GM18951 (cell line): ENCODE measurements around the gene SNRPA1.

Source experiments
- POLR2A ChIP-seq: IDR thresholded peaks from 4 replicates; pipeline ENCODE4 v1.6.1; 2011; ENCODE audit warnings: mild to moderate bottlenecking; ENCODE audit not compliant: insufficient read length, insufficient read depth; ENCODE audit errors: extremely low read depth
- in situ Hi-C: fragments of 300-500 bp; cut with MboI; formaldehyde crosslinking; loops from one replicate; pipeline ENCODE4 v1.12.0; 2022; ENCODE audit warnings: low sequenced_read_pairs, mixed read lengths, inconsistent platforms; ENCODE audit not compliant: unreplicated experiment

SNRPA1 gene

DNA sequence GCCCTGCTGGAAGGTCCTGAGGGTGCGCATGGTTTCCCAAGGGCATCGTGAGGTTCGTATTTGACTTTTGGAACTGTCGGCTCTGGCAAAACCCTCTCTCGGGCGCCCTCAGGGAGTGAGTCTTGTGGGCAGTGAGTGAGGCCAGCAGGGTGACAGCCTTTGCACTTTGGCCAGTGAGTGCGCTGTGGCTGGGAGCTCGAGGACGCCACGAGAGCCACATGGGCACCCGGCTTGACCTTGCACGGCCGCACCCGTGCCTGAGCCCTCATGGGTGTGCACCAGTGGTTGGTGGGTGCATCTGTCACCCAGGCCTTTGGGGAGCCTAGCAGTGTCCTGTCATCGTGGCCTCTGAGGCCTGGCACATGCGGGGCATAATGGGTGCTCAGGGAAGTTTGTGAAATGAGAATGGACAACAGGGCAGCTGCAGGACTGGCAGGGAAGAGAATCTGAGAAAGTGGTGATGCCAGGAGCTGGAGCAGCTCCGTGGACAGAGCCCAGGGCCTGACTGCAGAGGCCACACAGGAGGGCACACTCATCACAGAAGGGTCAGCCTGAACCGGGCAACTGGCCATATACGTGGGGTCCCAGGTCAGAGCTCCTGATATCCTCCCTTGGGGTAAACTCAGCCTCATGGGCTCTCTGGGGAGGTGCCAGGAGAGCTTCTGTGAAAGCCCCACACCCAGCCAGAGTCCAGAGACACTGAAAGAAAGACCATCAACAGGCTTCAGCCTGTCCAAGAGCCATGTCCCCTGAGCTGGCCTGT lies 30.4 kb upstream of the SNRPA1 start:
- in situ Hi-C loops, result no loop called here
- no peak for TF ChIP-seq POLR2A

DNA sequence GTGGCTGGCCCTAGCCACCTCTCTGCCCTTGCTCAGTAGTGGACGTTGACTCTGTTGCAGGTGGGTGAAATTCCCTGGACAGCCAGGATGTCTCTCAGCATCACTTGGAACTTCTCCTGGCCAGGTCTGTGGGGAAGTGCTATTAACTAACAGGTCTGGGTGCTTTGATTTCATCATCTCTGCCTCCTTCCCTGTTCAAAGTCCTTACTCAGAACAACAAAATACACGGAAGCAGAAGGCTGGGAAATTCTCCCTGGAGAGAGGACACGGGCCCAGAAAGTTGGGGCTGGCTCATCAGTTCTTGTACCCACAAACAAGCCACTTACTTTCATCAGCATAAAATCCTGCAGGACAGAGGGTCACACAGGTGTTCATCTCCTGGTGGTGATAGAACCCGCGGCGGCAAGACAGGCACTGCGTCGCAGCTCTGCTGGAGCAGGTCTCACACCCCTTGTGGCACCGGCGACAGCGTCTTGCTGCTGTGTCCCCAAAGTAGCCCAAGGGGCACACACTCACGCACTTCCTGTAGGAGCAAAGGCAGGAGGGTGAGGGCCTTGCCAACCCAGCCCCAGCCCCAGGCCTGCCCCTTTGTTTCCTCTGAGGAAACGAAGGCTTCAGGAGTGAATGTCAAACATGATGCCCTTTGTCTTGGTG lies 29.6 kb upstream of the SNRPA1 start:
- no peak for TF ChIP-seq POLR2A
- in situ Hi-C loops, result no loop called here

- TF ChIP-seq POLR2A, result no peak
- in situ Hi-C loops, result no loop called here
Measured at GRCh38 chr15:101323793-101324523, 28.9 kb upstream of the SNRPA1 start.

DNA sequence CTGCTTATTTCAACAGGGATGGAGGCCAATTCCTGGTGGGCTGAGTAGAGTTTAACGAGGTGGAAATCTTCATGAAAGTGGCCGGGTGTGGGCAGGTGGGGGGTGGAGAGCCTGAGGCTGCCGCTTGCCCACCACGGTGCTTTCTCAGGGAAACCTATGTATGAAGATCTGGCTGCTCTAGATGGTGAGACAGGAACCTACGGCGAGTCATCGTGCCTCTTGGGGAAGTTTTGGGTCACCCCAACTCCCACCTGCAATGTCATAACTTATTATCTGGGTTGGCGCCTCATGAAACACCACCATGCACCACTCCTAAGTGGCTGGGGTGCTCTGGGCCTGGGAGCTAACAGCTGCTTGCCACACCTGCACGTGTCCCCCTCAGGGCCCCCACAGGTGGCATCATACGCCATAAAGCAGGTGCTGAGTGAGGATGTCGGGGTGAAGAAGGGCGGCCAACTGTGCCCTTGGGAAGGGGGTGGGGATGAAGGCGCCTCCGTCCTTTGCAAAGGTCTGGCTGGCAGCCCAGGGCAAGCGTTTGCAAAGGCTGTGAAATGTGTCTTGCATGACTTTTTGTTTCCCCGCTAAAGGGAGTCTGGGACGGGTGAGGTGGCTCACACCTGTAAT lies 27.9 kb upstream of the SNRPA1 start:
- in situ Hi-C loops, result no loop called here
- TF ChIP-seq POLR2A, result no peak

GRCh38 chr15:101322016-101322695 lies 27.1 kb upstream of the SNRPA1 start:
- in situ Hi-C loops, result no loop called here
- no peak for TF ChIP-seq POLR2A

DNA sequence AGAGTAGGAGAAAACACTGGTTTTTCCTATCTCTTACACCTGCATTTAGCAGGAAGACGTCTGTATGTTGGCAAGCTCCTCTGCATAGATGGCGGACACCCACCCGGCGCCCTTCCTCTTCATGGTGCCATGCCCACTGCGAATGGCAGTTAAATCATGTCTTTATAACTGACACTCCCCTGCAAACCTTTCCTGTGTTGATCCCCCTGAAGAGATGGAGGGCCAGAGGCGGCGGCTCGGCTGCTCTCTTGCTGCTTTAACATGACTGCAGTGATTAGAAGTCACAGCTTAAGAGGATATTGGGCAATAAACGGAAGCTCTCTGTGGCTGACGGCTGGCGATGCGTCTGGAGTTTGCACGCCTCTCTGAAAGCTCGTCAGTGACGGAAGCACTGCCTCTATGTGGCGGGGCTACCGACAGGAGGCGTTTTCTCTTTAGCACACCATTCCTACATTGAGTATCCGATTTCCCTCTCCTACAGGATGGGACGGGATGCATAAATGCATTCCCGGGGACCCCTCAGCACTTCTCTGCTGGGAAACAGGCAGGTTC lies 25.5 kb upstream of the SNRPA1 start:
- in situ Hi-C loops, result no loop called here
- TF ChIP-seq POLR2A, result no peak

- in situ Hi-C loops, result no loop called here
Measured at GRCh38 chr15:101318839-101319238, 23.8 kb upstream of the SNRPA1 start.

DNA sequence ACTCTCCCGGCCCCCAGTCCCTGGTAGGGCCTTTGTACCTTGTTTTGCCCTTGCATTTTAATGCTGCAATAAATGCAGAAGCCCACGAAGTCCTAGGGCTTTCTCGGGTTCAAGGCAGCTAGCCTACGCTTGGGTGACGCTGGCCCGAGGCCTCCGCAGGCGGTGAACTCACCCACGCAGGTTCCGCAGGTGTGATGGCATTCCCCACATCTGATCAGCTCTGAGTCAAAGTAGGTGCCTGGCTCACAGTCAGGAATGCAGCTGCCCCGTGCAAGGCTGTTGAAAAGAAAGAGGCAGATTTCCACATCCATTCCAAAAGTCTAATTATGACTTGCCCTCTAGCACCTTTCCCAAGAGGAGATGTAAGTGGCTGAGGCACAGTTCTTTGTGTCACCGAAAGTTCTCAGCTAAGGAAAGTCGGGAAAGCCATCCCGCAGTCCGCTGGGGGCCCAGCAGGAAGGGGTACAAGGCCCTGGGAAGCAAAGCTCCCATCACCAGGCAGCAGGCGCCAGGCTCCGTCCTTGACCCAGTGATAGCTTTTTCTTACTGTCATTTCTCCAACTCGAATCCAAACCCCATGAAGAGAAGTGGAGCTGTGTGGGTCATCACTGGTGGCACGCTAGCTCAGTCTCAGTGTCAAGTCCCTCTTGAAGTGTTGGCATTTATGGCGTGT lies 23.2 kb upstream of the SNRPA1 start:
- no peak for TF ChIP-seq POLR2A
- in situ Hi-C loops, result no loop called here

More at GRCh38 chr15:101318839-101319238, 23.8 kb upstream of the SNRPA1 start:
- no peak for TF ChIP-seq POLR2A

DNA sequence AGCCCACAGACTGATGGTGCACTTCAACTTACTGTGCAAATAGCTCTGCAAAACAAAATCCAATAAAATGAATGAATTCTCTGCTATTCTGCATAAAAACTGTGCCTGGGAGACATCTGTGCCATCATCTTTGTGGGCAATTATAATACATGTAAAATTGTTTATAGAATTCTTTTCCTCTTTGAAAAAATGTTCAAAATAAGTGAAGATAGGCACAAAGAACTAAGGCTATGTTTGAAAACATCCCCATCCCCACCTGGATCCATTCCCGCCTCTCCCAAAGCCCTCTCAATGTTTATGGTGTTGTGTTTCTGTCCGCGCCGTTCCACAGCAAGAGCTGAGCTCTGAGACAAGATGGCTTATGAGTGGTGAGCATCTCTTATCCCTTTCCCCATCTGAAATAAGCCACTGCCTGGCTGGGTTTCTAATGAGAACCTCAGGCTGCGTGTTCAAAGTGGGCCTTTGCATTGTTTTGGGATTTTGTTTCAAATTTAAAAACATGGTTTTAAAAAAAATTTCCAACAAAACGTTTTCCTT lies 22.4 kb upstream of the SNRPA1 start:
- in situ Hi-C loops, result no loop called here
- TF ChIP-seq POLR2A, result no peak

DNA sequence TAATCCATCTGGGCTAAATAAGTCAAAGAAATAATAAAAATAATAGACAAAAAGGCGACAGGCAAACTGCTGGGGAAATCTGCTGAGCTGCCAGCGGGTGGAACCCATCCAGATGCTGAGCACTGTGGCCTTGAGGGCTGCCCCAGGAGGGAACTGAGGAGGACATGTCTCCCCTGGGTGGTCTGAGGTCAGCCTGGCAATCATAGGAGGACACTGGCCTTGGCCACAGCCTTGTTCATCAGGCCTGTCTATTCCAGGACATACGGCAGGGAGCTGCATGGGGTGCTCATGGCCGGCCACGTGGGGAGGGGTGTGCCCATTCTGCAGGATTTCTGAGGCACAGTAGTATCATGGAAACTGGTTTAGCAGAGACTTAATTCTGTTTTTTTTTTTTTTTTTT lies 21.5 kb upstream of the SNRPA1 start:
- TF ChIP-seq POLR2A, result no peak
- in situ Hi-C loops, result no loop called here

- in situ Hi-C loops, result no loop called here
- TF ChIP-seq POLR2A, result no peak
Measured at GRCh38 chr15:101315736-101316135, 20.7 kb upstream of the SNRPA1 start.

DNA sequence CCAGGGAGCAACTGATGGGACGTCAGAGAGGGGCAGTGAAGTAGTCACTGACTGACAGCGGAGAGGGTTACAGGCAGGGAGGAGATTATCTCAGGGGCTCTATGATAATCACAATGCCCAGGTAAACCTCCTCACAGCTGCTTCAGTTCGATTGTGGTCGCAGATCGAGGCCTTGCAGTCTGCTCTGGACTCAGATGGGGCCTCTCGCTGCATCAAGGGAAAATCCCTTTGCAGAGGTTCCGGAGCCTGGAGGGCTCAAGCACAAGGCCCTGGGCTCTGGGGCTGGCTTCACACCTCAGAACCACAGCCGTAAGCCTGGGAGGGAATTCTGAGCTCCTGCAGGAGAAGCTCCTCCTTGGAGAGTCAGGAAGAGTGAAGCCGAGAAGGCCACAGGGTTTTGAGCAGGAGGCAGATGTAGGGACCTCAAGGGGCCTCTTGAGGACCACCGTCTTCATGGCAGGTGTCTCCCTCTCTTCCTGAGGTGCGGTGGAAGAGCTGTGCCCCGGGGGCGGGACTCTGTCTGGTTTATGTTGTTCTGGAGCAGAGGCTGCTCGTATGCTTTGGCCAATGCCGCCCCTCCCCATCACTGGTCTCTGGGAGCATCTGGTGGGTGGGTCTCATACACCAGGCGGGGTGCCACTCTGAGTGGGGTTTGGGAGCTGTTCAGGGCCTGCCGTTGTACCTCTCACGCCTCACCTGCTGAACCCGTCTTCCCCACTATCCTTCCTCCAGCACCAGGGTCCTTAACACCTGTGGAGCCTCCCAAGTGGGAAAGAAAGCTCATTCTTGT lies 19.5 kb upstream of the SNRPA1 start:
- no peak for TF ChIP-seq POLR2A
- in situ Hi-C loops, result no loop called here
